ENCODE measurements around the gene TAF5L. TPM values are rescaled to one million over a fixed set of nuclear protein-coding genes. Genes with fewer than 3 reads are reported as not detected.

Gene TAF5L
- total RNA-seq, 3 donors from 2014 or later (not counting 1 experiment from before 2014, with no cell fraction given): 21.6 to 37.9 (median 32.7) TPM

DNA sequence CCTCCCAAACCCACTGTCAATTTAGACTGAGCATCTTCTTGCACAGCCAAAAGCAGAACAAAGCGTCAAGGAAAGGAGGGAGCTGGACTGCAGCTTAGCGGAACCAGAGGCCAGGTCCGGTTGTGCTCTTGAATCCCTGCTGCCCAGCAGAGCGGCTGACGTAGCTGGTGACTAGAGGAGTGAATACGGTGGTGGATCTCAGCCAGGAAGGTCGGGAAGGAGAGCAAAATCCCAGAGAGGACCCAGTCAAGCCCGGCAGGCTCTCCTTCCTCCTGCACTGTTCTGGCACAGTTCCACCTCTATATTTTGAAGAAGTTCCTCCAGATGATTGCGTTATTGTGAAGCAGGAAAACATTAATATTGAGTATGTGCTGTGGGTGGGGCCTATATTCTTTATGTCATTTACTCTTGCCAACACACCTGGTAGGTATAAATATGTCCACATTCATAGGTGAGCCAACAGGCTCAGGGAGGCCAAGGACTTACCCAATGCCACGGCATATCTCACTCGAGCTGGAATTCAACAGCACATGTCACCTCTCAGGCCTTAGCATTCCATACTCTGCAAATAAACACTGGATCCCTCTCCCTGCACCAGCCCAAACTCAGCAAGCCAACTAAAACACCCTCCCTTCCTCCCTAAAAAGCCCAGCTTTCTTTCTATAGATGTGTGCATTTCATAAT lies 43.8 kb downstream of the TAF5L start:
- no peaks in the 10 kb centered on the region for H3K27me3 ChIP-seq (ENCODE audit: control insufficient read depth, insufficient read depth, low read length)
- ATAC-seq (no peak), DNase-seq (no peak)
- Mint-ChIP-seq H3K36me3 (no peaks in the 10 kb centered on the region), H3K4me3 (no peak overlapping the region), H3K4me1 (no peaks in the 10 kb centered on the region), H3K27me3 (ENCODE audit: low read depth in 2 of 2) (peaks cover 6 to 22% of the 10 kb centered on the region in 2 donors), H3K9me3 (no peaks in the 10 kb centered on the region), H3K27ac (no peak overlapping the region)
- H3K4me3 ChIP-seq (ENCODE audit: low read length): no peak overlapping the region
- no peak overlapping the region for H3K27ac ChIP-seq (ENCODE audit: low read length)
- no peaks in the 10 kb centered on the region for H3K9me3 ChIP-seq (ENCODE audit: control insufficient read depth, insufficient read depth, low read length)
- no peaks in the 10 kb centered on the region for H3K36me3 ChIP-seq (ENCODE audit: control insufficient read depth, insufficient read depth, low read length)
- WGBS (ENCODE audit: insufficient coverage): 82% methylated on average over 10 of the region's 11 CpGs
- intact Hi-C loops (cut with micrococcal nuclease): no loop called here
- H3K4me1 ChIP-seq (ENCODE audit: control insufficient read depth, insufficient read depth, low read length): peaks cover 5% of the 10 kb centered on the region
- TF ChIP-seq, protein P1, sequence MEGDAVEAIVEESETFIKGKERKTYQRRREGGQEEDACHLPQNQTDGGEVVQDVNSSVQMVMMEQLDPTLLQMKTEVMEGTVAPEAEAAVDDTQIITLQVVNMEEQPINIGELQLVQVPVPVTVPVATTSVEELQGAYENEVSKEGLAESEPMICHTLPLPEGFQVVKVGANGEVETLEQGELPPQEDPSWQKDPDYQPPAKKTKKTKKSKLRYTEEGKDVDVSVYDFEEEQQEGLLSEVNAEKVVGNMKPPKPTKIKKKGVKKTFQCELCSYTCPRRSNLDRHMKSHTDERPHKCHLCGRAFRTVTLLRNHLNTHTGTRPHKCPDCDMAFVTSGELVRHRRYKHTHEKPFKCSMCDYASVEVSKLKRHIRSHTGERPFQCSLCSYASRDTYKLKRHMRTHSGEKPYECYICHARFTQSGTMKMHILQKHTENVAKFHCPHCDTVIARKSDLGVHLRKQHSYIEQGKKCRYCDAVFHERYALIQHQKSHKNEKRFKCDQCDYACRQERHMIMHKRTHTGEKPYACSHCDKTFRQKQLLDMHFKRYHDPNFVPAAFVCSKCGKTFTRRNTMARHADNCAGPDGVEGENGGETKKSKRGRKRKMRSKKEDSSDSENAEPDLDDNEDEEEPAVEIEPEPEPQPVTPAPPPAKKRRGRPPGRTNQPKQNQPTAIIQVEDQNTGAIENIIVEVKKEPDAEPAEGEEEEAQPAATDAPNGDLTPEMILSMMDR (IDR thresholded peaks at IDR 0.05): no peak

DNA sequence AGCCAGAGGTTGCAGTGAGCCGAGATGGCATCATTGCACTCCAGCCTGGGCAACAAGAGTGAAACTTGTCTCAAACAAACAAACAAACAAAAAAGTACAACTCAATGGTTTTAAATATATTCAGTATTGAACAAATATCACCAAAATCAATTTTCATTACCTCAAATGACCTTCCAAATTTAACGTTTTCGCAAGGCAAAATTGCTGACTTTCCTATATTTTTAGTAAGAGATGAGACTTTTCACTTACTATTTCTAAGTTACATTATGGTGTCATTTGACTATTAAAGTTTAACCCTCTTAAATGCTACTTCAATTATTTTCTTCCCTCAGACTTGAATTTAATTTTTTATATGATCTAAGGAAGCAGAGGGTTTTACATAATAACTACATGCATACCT lies 44.4 kb downstream of the TAF5L start:
- H3K4me3 ChIP-seq (ENCODE audit: low read length): no peak overlapping the region
- H3K9me3 ChIP-seq (ENCODE audit: control insufficient read depth, insufficient read depth, low read length): no peaks in the 10 kb centered on the region
- peaks cover 5% of the 10 kb centered on the region for H3K4me1 ChIP-seq (ENCODE audit: control insufficient read depth, insufficient read depth, low read length)
- Mint-ChIP-seq H3K4me3 (no peak overlapping the region), H3K9me3 (no peaks in the 10 kb centered on the region), H3K27me3 (ENCODE audit: low read depth in 2 of 2) (peaks cover 6 to 22% of the 10 kb centered on the region in 2 donors), H3K4me1 (no peaks in the 10 kb centered on the region), H3K27ac (no peak overlapping the region), H3K36me3 (no peaks in the 10 kb centered on the region)
- H3K36me3 ChIP-seq (ENCODE audit: control insufficient read depth, insufficient read depth, low read length): no peaks in the 10 kb centered on the region
- ATAC-seq (no peak), DNase-seq (no peak)
- no peaks in the 10 kb centered on the region for H3K27me3 ChIP-seq (ENCODE audit: control insufficient read depth, insufficient read depth, low read length)
- TF ChIP-seq, protein P1 (IDR thresholded peaks at IDR 0.05): no peak
- intact Hi-C loops (cut with micrococcal nuclease): no loop called here
- no peak overlapping the region for H3K27ac ChIP-seq (ENCODE audit: low read length)
- 93% methylated on average over 1 of the region's 3 CpGs for WGBS (ENCODE audit: insufficient coverage)

DNA sequence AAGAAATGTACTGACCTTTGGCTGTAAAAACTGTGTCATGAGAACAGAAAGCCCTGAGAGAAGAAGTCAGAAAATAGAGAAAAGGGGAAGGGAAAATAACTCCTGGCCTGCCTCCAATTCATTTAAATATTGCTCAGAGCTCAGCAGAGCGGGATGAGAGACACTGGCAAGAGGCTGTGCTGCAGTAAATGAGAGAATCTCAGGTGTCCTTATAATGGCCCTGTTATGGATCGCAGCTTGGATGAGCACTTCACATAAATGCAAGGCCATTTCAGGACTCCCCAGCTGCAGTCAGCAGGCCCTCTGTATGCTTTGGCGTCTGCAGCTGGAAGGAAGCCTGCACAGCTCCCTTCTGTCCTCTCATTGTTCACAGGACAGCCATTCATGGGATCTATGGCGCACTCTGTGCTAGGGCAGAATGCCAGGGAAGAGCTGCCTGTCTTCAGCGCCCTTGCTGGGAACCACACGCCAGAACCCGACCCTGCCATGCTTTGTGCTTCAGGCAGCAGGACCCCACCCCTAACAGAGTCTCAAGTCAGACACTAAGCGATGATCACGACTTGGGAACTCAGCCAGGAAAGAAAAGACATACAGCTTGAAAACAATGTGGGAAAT lies 46.8 kb downstream of the TAF5L start:
- no peak for DNase-seq
- Mint-ChIP-seq H3K27me3 (ENCODE audit: low read depth in 2 of 2) (peaks cover 6 to 22% of the 10 kb centered on the region in 2 donors), H3K9me3 (no peaks in the 10 kb centered on the region), H3K36me3 (no peaks in the 10 kb centered on the region), H3K27ac (no peak overlapping the region), H3K4me1 (no peaks in the 10 kb centered on the region), H3K4me3 (no peak overlapping the region)
- H3K4me1 ChIP-seq (ENCODE audit: control insufficient read depth, insufficient read depth, low read length): peaks cover 5% of the 10 kb centered on the region
- intact Hi-C loops (cut with micrococcal nuclease): no loop called here
- H3K36me3 ChIP-seq (ENCODE audit: control insufficient read depth, insufficient read depth, low read length): no peaks in the 10 kb centered on the region
- no peak for ATAC-seq
- no peaks in the 10 kb centered on the region for H3K9me3 ChIP-seq (ENCODE audit: control insufficient read depth, insufficient read depth, low read length)
- no peaks in the 10 kb centered on the region for H3K27me3 ChIP-seq (ENCODE audit: control insufficient read depth, insufficient read depth, low read length)
- 59% methylated on average over 9 of the region's 9 CpGs for WGBS (ENCODE audit: insufficient coverage)
- TF ChIP-seq, protein P1 (IDR thresholded peaks at IDR 0.05): no peak
- H3K27ac ChIP-seq (ENCODE audit: low read length): no peak overlapping the region
- no peak overlapping the region for H3K4me3 ChIP-seq (ENCODE audit: low read length)

Data from natural killer cell (primary cell).